GM12864 (cell line): ENCODE data around the gene DPF1.

Source experiments
- DNase-seq: peaks from one replicate; pipeline ENCODE4 v3.0.0-alpha.2; 2011; ENCODE audit warnings: low read depth
- H3K4me3 ChIP-seq: 2 replicates; pipeline ENCODE4 v1.5.1; 2011; ENCODE audit warnings: mild to moderate bottlenecking, low read depth, low read length, control low read depth
- CTCF ChIP-seq: IDR thresholded peaks from 2 replicates; pipeline ENCODE4 v1.5.1; 2011; ENCODE audit warnings: low read depth, mild to moderate bottlenecking, moderate library complexity, low read length, control low read depth, inconsistent platforms; ENCODE audit errors: missing control alignments

The DPF1 gene

DNA sequence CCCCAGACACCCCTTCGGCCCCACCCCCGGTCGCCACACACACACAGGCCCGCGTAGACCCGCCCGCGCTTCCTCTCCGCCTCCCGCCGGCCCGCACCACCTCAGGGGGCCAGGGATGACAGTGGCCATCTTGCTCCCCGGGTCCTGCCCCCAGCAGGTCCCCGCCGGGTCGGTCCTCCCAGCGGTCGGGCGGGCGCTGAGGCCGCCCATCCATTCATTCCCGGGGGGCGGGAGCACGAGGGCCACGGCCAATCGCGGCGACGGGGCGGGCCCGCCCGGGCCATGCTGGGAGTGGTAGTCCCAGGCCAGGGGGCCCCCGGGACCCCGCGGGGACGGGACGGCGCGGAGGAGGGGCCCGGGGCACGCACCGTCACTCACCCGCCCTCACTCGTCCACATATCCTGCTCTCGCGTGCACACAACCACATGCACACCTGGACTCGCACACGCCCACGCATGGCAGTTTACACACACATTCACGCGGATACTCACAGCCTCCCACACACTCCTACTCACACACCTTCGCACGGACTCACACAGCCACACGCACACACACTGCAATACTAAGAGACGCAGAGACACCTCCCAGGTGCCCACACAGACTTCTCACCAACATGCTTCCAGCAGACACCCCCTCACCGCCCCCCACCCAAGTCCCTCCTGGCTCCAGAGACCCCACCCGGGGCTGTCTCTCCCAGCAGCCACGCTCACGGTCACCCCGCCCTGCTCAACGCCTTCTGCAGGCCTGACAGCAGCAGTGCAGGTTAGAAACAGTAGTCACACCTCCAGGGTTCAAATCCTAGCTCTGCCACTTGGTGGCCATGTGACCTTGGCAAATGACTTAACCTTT lies at the start of gene DPF1:
Gene DPF1 (minus strand): TSS at position 209 of the 849 bp plus-strand sequence. CDS start 80 bp downstream, at position 129.
- TF ChIP-seq CTCF: peak; percentile 46
- peak within 1 kb of the TSS; percentile 59 for H3K4me3 ChIP-seq
- peak; percentile 53 for DNase-seq

- TF ChIP-seq CTCF: no peak
- H3K4me3 ChIP-seq: no peak overlapping the region
- no peak for DNase-seq
Observed at GRCh38 chr19:38273499-38273898, 49.5 kb upstream of the DPF1 start.

- TF ChIP-seq CTCF: no peak
- H3K4me3 ChIP-seq: no peak overlapping the region
- no peak for DNase-seq
Observed at GRCh38 chr19:38270587-38271167, 46.7 kb upstream of the DPF1 start.

DNA sequence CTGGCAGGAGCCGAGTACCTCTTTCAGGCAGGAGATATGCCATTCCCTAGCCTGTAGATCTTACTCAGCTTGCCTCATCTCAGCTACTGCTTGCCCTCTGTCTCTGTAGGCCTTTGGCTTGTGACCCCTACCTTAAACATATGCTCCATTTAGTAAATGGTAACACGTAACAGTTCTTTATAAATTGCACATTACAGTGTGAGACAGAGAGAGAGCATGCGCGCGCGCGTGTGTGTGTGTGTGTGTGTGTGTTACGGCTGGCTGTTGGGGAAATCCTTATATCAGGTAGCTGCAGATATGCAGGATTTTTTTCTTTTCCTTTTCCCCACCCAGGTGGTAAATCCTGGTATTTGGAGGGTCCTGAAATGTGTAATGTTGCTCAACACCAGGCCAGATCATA lies 44.5 kb upstream of the DPF1 start:
- no peak overlapping the region for H3K4me3 ChIP-seq

GRCh38 chr19:38267761-38268483 lies 43.9 kb upstream of the DPF1 start:
- TF ChIP-seq CTCF: no peak
- H3K4me3 ChIP-seq: no peak overlapping the region
- no peak for DNase-seq

More for the DNA sequence above, 44.5 kb upstream of the DPF1 start:
- no peak for TF ChIP-seq CTCF
- DNase-seq: no peak

- DNase-seq: no peak
- TF ChIP-seq CTCF: no peak
- H3K4me3 ChIP-seq: no peak overlapping the region
Observed at GRCh38 chr19:38266981-38267597, 43.1 kb upstream of the DPF1 start.
